MCF 10A (cell line): ENCODE data around the gene GGA2. TPM values are rescaled to one million over a fixed set of nuclear protein-coding genes. Genes with fewer than 3 reads are reported as not detected.

Source experiments
- BruUV-seq: library from RNA; stranded (reverse); fragments of 400-500 nt; replicated peaks from 2 replicates; lab custom pipeline; 2021; lab: Mats Ljungman, UMichigan
- CTCF ChIA-PET: fragments of 300-600 bp; sonication (Branson Sonifier 250); formaldehyde crosslinking; extraction: SDS; loops from one replicate; lab custom pipeline; 2021; ENCODE audit warnings: antibody characterized with exemption, inconsistent platforms; lab: Yijun Ruan, JAX
- POLR2A ChIA-PET: fragments of 300-600, 350-650 bp; sonication (Branson Sonifier 250); formaldehyde crosslinking; extraction: SDS; loops from one replicate; lab custom pipeline; 2020; ENCODE audit warnings: antibody characterized with exemption, inconsistent platforms; lab: Yijun Ruan, JAX
- DNase-seq: peaks from one replicate; pipeline ENCODE4 v3.0.0-alpha.2; 2018; ENCODE audit not compliant: unreplicated experiment
- H3K27ac Mint-ChIP-seq: one replicate; pipeline ENCODE4 v1.8.0; 2022; ENCODE audit warnings: mild to moderate bottlenecking, low read depth, mixed read lengths; ENCODE audit not compliant: unreplicated experiment
- H3K27me3 Mint-ChIP-seq: one replicate; pipeline ENCODE4 v1.8.0; 2022; ENCODE audit warnings: mixed read lengths; ENCODE audit not compliant: insufficient read depth, unreplicated experiment
- H3K36me3 Mint-ChIP-seq: one replicate; pipeline ENCODE4 v1.8.0; 2022; ENCODE audit warnings: mild to moderate bottlenecking, moderate library complexity, mixed read lengths; ENCODE audit not compliant: insufficient read depth, unreplicated experiment
- H3K4me1 Mint-ChIP-seq: one replicate; pipeline ENCODE4 v1.8.0; 2022; ENCODE audit warnings: mixed read lengths; ENCODE audit not compliant: insufficient read depth, unreplicated experiment
- H3K4me3 Mint-ChIP-seq: one replicate; pipeline ENCODE4 v1.8.0; 2022; ENCODE audit warnings: mild to moderate bottlenecking, moderate library complexity, mixed read lengths; ENCODE audit not compliant: unreplicated experiment
- H3K9me3 Mint-ChIP-seq: one replicate; pipeline ENCODE4 v1.8.0; 2022; ENCODE audit warnings: mixed read lengths; ENCODE audit not compliant: unreplicated experiment
- CTCF ChIP-seq: fragments of 200-600 bp; IDR thresholded peaks from one replicate; pipeline ENCODE4 v1.8.0; 2022; ENCODE audit warnings: antibody characterized with exemption, mild to moderate bottlenecking; ENCODE audit not compliant: unreplicated experiment
- intact Hi-C: fragments of 100-400 bp; cut with micrococcal nuclease; formaldehyde crosslinking; loops from 2 replicates; pipeline ENCODE4 v1.14.1; 2022
- total RNA-seq: library from RNA; stranded (reverse); gene quantifications from 2 replicates; pipeline ENCODE4 v1.2.3, GENCODE V29; 2022

The GGA2 gene
- total RNA-seq, 1 experiment from 2014 or later: 22.2 TPM

GRCh38 chr16:23496821-23497542 is 13.3 kb downstream of the GGA2 start:
- H3K4me3 Mint-ChIP-seq: peak overlapping the region; percentile 33

GRCh38 chr16:23495671-23496070 is 14.6 kb downstream of the GGA2 start:
- intact Hi-C loops: no loop called here
- no peak for DNase-seq
- ChIA-PET CTCF (interaction anchor here (0.9 to 1.5 kb wide), 2 partner anchors 43 to 55 kb away, joined by 4 read pairs; partner anchors contain the start of gene COG7), POLR2A (interaction anchor here (2.6 kb wide), 1 partner anchor 10 kb away, joined by 12 read pairs; no protein-coding TSS in a partner anchor)
- Mint-ChIP-seq H3K9me3 (no peaks in the 10 kb centered on the region), H3K27me3 (no peaks in the 10 kb centered on the region), H3K4me1 (peaks cover 32% of the 10 kb centered on the region), H3K4me3 (no peak overlapping the region), H3K36me3 (peaks cover 33% of the 10 kb centered on the region), H3K27ac (no peak overlapping the region)
- BruUV-seq: no TSS peak
- TF ChIP-seq CTCF: no peak

More at GRCh38 chr16:23496821-23497542, 13.3 kb downstream of the GGA2 start:
- Mint-ChIP-seq H3K4me1 (peaks cover 29% of the 10 kb centered on the region), H3K9me3 (no peaks in the 10 kb centered on the region), H3K27ac (peak overlapping the region; percentile 33), H3K36me3 (peaks cover 27% of the 10 kb centered on the region), H3K27me3 (no peaks in the 10 kb centered on the region)
- no peak for TF ChIP-seq CTCF
- DNase-seq: peak; percentile 62
- intact Hi-C loops: no loop called here
- no TSS peak for BruUV-seq
- ChIA-PET CTCF (interaction anchor here (0.6 to 1.7 kb wide), 3 partner anchors 24 to 100 kb away, joined by 3 to 6 read pairs (median 3); no protein-coding TSS in a partner anchor), POLR2A (interaction anchor here (0.7 to 2.6 kb wide), 7 partner anchors 8 to 215 kb away, joined by 4 to 12 read pairs (median 6); partner anchors contain the start of genes DCTN5, EARS2, GGA2 and PALB2)

GRCh38 chr16:23494188-23494587 is 16.1 kb downstream of the GGA2 start:
- Mint-ChIP-seq H3K36me3 (peaks cover 44% of the 10 kb centered on the region), H3K4me1 (peaks cover 21% of the 10 kb centered on the region), H3K27me3 (no peaks in the 10 kb centered on the region), H3K27ac (no peak overlapping the region), H3K4me3 (no peak overlapping the region), H3K9me3 (no peaks in the 10 kb centered on the region)
- TF ChIP-seq CTCF: no peak
- ChIA-PET CTCF (interaction anchor here (0.5 kb wide), 1 partner anchor 111 kb away, joined by 3 read pairs; no protein-coding TSS in a partner anchor), POLR2A (no interaction called here)
- DNase-seq: no peak
- intact Hi-C loops: no loop called here
- BruUV-seq: no TSS peak
